ENCODE results near the gene SLC6A11. TPM values are rescaled to one million over a fixed set of nuclear protein-coding genes. Genes with fewer than 3 reads are reported as not detected.

The SLC6A11 gene
- total and polyA plus RNA-seq, 2 donors (not counting 3 experiments of a cell fraction or from before 2014, with no cell fraction given): not detected

GRCh38 chr3:10901296-10901945, 85.4 kb downstream of the SLC6A11 start:
- POLR2A ChIA-PET: no interaction called here
- CTCF ChIA-PET: no interaction called here

More at GRCh38 chr3:10901296-10901945, 85.4 kb downstream of the SLC6A11 start:
- FAIRE-seq: no peak
- dilution Hi-C loops (cut with MboI; ENCODE audit: extremely low pct_ligation_motif_present, low sequenced_read_pairs): no loop called here
- Histone ChIP-seq H3K4me3 (replicated peaks in 1 of 3; ENCODE audit: insufficient read depth in 1 of 3, low read depth in 1 of 3, low read length in 3 of 3) (no peak overlapping the region), H3K9me3 (replicated peaks; ENCODE audit: control insufficient read depth, insufficient read depth, low read length) (no peaks in the 10 kb centered on the region), H3K36me3 (ENCODE audit: control insufficient read depth in 2 of 2, extremely low read depth in 1 of 2, insufficient read depth in 2 of 2, low read length in 2 of 2) (no peaks in the 10 kb centered on the region), H3K9ac (replicated peaks; ENCODE audit: extremely low read depth, insufficient read depth, low read length) (no peak overlapping the region), H3K27me3 (ENCODE audit: control insufficient read depth in 2 of 2, insufficient read depth in 2 of 2, low read length in 2 of 2) (no peaks in the 10 kb centered on the region), H4K20me1 (replicated peaks; ENCODE audit: control insufficient read depth, extremely low read depth, insufficient read depth, low read length) (no peaks in the 10 kb centered on the region), H2AFZ (ENCODE audit: low read depth, low read length) (no peak overlapping the region), H3K9me1 (replicated peaks; ENCODE audit: control insufficient read depth, extremely low read depth, insufficient read depth, low read length) (no peaks in the 10 kb centered on the region), H3K4me2 (ENCODE audit: insufficient read depth, low read length) (no peak overlapping the region), H3K4me1 (ENCODE audit: control insufficient read depth, extremely low read depth, insufficient read depth, low read length) (no peaks in the 10 kb centered on the region), H3K27ac (ENCODE audit: insufficient read depth, low read depth, low read length) (no peak overlapping the region), H3K79me2 (ENCODE audit: control insufficient read depth, insufficient read depth, low read length) (no peaks in the 10 kb centered on the region)
- intact Hi-C loops (cut with micrococcal nuclease): no loop called here
- no TSS peak for BruUV-seq (replicated peaks)
- TF ChIP-seq EZH2 (IDR thresholded peaks at IDR 0.05; ENCODE audit: borderline replicate concordance, low read depth, low read length, severe bottlenecking) (no peak), GATA2 (IDR thresholded peaks at IDR 0.05; ENCODE audit: insufficient read depth, insufficient read length, low read depth, low read length) (no peak), POLR2A (IDR thresholded peaks at IDR 0.05; ENCODE audit: low read depth, low read length) (no peak), JUN (IDR thresholded peaks at IDR 0.05; ENCODE audit: borderline replicate concordance, insufficient read depth, insufficient read length, low read depth) (no peak), MYC (IDR thresholded peaks at IDR 0.05; ENCODE audit: low read depth, low read length) (no peak), FOS (IDR thresholded peaks at IDR 0.05; ENCODE audit: borderline replicate concordance, insufficient read depth, low read length) (no peak), CTCF (IDR thresholded peaks at IDR 0.05; ENCODE audit: extremely low read depth in 1 of 2, insufficient read depth in 1 of 2, low read depth in 1 of 2, low read length in 2 of 2) (no peak), POLR2AphosphoS5 (IDR thresholded peaks at IDR 0.05; ENCODE audit: insufficient read depth, low read depth, low read length) (no peak), MAX (IDR thresholded peaks at IDR 0.05; ENCODE audit: insufficient read depth, insufficient read length) (no peak)
- no peak for DNase-seq (ENCODE audit: low read depth, low spot score)
